ENCODE data around the gene GPS1. TPM values are rescaled to one million over a fixed set of nuclear protein-coding genes. Genes with fewer than 3 reads are reported as not detected.

Gene GPS1
- total RNA-seq, 1 donor from 2014 or later = 150 TPM

DNA sequence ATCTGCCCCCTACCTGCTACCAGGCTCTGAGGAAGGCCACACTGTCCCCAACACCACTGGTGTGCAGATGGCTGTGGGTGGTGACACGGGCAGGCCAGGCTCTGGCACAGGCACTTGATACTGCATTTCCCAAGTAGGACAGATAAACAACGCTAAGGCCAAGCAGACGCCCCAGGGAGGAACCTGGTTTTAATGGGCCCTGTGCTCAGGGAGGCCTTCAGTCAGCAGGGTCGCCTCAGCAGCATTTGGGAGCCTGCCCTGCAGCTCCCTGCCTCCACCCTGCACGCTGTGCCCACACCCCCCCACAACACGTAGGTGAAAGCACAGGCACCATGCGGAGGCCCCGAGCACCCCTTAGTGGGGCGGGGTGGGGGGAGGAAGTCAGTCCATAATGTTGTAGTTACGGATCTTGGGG, 49.6 kb downstream of the GPS1 start:
- no peak for DNase-seq (ENCODE audit: low read depth)
- Histone ChIP-seq H3K36me3 (ENCODE audit: control insufficient read depth, insufficient read depth, low read length) (peaks cover 2% of the 10 kb centered on the region), H3K4me3 (ENCODE audit: low read depth, low read length) (no peak overlapping the region), H3K27me3 (ENCODE audit: control insufficient read depth, insufficient read depth, low read length) (no peaks in the 10 kb centered on the region)
- TF ChIP-seq, protein P1, sequence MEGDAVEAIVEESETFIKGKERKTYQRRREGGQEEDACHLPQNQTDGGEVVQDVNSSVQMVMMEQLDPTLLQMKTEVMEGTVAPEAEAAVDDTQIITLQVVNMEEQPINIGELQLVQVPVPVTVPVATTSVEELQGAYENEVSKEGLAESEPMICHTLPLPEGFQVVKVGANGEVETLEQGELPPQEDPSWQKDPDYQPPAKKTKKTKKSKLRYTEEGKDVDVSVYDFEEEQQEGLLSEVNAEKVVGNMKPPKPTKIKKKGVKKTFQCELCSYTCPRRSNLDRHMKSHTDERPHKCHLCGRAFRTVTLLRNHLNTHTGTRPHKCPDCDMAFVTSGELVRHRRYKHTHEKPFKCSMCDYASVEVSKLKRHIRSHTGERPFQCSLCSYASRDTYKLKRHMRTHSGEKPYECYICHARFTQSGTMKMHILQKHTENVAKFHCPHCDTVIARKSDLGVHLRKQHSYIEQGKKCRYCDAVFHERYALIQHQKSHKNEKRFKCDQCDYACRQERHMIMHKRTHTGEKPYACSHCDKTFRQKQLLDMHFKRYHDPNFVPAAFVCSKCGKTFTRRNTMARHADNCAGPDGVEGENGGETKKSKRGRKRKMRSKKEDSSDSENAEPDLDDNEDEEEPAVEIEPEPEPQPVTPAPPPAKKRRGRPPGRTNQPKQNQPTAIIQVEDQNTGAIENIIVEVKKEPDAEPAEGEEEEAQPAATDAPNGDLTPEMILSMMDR (IDR thresholded peaks at IDR 0.05; ENCODE audit: insufficient read depth, low read length, poor library complexity, severe bottlenecking) = no peak

DNA sequence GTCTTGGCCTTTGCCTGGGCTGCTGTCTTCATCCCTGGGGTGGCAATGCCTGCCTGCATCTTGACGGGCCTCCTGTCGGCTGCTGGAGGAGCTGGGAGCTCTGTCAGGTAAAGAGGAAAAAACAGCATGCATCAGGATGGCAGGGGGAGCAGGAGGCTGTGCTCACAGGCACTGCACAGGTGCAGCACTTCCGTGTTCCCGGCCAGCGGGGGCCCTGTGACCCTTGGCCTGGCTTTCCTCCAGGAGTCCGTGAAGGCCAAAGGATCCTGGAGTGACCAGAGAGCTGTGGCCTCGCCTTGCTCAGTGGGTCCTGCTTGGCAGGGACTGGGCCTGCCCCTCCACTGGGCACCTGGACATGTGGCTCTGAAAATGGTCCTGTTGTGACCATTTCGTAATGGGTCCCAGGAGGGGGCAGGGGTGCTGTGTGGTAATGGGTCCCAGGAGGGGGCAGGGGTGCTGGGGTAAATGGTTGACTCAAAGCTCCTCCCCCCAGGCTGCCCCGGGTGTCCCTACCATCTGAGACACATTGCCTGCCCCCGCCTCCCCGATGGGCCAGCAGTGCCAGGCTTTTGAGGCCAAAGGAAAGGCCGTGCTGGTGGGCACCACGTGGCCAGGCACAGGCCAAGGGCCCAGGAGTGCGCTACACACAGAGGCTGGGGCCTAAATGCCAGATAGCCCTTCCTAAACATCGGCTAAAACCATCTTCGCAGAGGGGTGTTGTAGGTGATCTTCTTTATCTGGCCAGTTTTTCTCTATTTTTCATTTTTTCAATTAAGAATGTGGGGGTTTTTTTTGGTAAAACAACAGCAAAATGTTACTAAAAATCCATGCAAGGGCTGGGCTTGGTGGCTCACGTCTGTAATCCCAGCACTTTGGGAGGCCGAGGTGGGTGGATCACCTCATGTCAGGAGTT, 50.3 kb downstream of the GPS1 start:
- no peak for DNase-seq (ENCODE audit: low read depth)
- H3K36me3 ChIP-seq (ENCODE audit: control insufficient read depth, insufficient read depth, low read length) = peaks cover 2% of the 10 kb centered on the region
- H3K27me3 ChIP-seq (ENCODE audit: control insufficient read depth, insufficient read depth, low read length) = no peaks in the 10 kb centered on the region
- TF ChIP-seq, protein P1 (IDR thresholded peaks at IDR 0.05; ENCODE audit: insufficient read depth, low read length, poor library complexity, severe bottlenecking) = no peak
- H3K4me3 ChIP-seq (ENCODE audit: low read depth, low read length) = no peak overlapping the region

DNA sequence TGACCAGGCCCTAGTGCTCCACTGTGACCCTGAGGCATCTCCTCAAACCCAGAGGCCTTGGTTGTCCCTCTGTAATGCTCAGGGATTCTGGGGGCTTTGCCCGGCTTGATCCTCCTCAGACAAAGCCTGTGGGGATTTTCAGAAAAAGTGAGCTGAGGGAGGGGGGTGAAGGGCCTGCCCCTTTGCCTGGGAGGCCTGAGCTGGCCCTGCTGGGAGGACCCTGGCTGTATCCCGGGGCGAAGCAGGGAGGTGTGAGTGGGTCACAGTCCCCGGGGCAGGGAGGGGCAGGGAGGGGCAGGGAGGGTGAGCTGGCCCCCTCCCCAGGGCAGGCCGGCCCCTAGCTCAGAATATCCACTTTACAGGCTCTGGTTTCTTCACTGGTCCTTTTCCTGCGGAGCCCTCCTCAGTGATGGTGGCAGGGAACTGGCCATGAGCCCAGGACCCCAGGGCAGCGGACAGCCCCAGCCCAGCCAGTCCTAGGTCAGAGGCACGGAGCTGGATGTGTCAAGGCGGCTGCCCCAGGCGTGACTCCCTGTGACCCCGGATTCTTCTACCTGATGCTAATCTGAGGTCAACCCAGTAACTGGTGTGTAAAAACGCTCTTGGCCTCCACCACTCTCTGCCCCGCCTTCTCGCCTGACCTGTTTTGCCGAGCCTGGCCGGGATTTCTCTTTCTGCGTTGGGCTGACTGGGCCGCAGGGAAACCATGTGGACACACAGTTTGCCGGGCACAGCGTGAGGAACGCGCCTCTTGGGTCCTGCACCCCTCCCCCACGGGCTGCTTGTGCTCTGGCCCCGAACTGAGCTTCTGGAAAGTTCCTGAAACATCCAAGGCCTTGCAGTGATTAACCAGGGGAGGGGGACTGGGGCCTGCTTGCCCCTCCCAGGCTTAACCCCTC, 52.1 kb downstream of the GPS1 start:
- DNase-seq (ENCODE audit: low read depth) = no peak
- TF ChIP-seq, protein P1 (IDR thresholded peaks at IDR 0.05; ENCODE audit: insufficient read depth, low read length, poor library complexity, severe bottlenecking) = no peak
- Histone ChIP-seq H3K36me3 (ENCODE audit: control insufficient read depth, insufficient read depth, low read length) (no peaks in the 10 kb centered on the region), H3K4me3 (ENCODE audit: low read depth, low read length) (no peak overlapping the region), H3K27me3 (ENCODE audit: control insufficient read depth, insufficient read depth, low read length) (no peaks in the 10 kb centered on the region)

DNA sequence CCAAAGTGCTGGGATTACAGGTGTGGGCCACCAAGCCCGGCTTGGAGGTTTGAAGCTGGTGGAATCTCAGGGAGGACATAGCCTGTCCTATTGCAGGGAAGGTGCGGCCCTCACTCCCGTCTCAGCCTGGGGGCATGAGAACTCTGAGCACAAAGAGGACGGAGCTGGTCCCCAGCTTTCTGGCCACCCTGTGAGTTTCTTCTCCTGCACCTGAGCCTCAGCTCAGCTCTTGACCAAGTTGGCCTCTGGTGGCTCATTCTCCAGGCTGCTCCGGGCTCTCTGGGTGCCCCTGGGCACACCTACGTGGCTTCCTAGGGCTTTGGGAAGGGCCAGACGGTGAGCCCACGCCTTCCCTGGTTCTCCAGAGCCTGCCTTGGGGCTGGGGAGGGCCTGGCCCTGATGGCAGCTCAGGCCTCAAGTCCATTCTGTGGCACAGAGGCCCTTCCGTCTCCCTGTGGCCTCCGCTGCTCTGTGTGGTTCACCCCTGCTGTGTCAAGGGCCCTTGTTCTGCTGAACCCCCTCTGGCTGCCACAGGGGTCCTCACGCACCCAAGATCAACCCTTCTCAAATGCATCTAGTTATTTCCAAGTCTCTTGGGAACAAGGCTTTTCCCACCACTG, 53.2 kb downstream of the GPS1 start:
- H3K4me3 ChIP-seq (ENCODE audit: low read depth, low read length) = no peak overlapping the region
- no peak for DNase-seq (ENCODE audit: low read depth)
- no peaks in the 10 kb centered on the region for H3K27me3 ChIP-seq (ENCODE audit: control insufficient read depth, insufficient read depth, low read length)
- H3K36me3 ChIP-seq (ENCODE audit: control insufficient read depth, insufficient read depth, low read length) = no peaks in the 10 kb centered on the region
- TF ChIP-seq, protein P1 (IDR thresholded peaks at IDR 0.05; ENCODE audit: insufficient read depth, low read length, poor library complexity, severe bottlenecking) = no peak

DNA sequence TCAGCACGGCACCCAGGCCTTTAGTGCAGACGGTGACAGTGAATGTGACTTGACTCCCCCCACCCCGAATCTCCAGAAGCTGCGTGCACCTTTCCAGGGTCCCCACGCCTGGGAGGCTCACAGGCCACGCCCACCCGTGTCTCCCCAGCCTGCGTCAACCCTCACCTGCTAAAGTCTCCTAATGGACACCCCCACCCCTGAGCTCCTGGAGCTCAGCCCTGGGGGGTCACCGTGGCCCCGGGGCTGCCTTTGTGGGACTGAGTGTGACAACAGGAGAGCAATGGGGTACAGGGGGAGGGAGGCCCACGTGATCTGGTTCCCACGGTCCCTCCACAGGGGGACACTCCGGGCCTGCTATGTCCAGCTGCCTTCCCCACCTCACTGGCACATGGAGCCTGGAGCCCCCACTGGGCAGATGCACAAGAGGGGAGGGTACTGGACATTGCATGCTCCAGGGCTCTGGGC, 53.8 kb downstream of the GPS1 start:
- Histone ChIP-seq H3K27me3 (ENCODE audit: control insufficient read depth, insufficient read depth, low read length) (no peaks in the 10 kb centered on the region), H3K4me3 (ENCODE audit: low read depth, low read length) (no peak overlapping the region), H3K36me3 (ENCODE audit: control insufficient read depth, insufficient read depth, low read length) (no peaks in the 10 kb centered on the region)
- TF ChIP-seq, protein P1 (IDR thresholded peaks at IDR 0.05; ENCODE audit: insufficient read depth, low read length, poor library complexity, severe bottlenecking) = no peak
- no peak for DNase-seq (ENCODE audit: low read depth)
